Esophagus mucosa (tissue), 1 donor: ENCODE measurements around the gene MRGPRE. TPM values are rescaled to one million over a fixed set of nuclear protein-coding genes. Genes with fewer than 3 reads are reported as not detected.

ENCODE experiments used
- ATAC-seq: fragments of 200-7000 bp; cut with Tn5 transposase; one replicate; pipeline ENCODE4 v1.9.1; 2020
- total RNA-seq: library from RNA; stranded (reverse); gene quantifications from one replicate; pipeline ENCODE4 v1.2.4, GENCODE V29; 2023
- donor health status: DM: yes; HTN: yes; CAD: no.

Gene MRGPRE
- total RNA-seq, 1 donor from 2014 or later, result not detected

GRCh38 chr11:3178349-3178748 is 53.9 kb downstream of the MRGPRE start:
- ATAC-seq, result no peak

GRCh38 chr11:3177931-3178330 is 54.3 kb downstream of the MRGPRE start:
- no peak for ATAC-seq

Other genes with a start within 250 kb of the MRGPRE start
- 113 TPM for gene NAP1L4, start 240.1 kb downstream of the MRGPRE start, total RNA-seq
- 39.4 TPM for gene CARS1, start 175.0 kb downstream of the MRGPRE start, total RNA-seq
- 13.4 TPM for gene OSBPL5, start 67.1 kb downstream of the MRGPRE start, total RNA-seq
- gene MRGPRG, start 13.6 kb downstream of the MRGPRE start, total RNA-seq, result not detected
- gene ZNF195, start 146.7 kb upstream of the MRGPRE start, total RNA-seq, result 9.4 TPM